ENCODE data around the gene AGTRAP. TPM values are rescaled to one million over a fixed set of nuclear protein-coding genes. Genes with fewer than 3 reads are reported as not detected.

AGTRAP gene
- total RNA-seq, 4 donors from 2014 or later: 4.1 to 34.7 (median 31.2) TPM

DNA sequence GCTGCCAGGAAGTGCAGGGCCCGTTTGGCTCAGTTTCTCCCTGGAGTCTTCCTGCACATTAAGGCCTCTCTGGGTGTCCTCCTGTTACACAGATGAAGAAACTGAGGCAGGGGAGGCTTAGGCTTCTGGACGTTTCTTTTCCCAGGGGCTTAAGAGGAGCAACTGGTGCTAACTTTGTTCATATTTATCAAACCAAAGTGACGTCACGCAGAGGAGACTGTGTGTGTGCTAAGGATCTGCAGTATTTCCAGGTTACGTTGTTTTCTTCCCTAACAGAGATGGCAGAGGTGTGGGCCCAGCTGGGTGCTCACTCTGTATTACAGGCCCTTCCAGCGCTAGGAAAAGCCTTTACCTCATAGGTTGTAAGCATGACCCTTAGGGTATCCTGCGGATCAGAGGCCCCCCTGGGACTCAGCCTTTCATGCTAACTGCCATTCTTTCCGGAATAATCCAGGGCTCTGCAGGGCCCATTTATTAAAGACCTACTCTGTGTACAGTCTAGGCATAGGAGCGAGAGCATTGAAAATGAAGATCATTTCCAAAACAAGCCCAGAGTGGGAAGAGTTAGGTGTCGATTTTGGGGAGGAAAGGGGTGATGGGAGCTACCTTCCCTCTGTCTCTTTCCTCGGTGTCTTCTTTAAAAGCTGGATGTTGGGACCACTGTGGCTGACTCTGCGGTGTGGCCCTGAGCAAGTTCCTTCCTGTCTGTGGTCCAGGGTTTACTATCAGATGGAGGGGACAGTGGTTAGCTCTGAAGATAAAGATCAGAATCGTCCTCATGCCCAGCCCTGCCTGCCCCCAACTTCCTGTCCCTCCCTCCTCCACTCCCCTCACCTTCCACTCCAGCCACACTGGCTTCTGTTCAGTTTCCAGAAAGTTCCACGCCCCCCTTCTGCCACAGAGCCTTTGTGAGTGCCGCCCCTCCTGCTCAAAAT, 4.6 kb downstream of the AGTRAP start:
- intact Hi-C loops (cut with DNase I; ENCODE audit: low total_unique reads): no loop called here
- TF ChIP-seq POLR2A (IDR thresholded peaks at IDR 0.05): no peak
- TF ChIP-seq, protein P1, sequence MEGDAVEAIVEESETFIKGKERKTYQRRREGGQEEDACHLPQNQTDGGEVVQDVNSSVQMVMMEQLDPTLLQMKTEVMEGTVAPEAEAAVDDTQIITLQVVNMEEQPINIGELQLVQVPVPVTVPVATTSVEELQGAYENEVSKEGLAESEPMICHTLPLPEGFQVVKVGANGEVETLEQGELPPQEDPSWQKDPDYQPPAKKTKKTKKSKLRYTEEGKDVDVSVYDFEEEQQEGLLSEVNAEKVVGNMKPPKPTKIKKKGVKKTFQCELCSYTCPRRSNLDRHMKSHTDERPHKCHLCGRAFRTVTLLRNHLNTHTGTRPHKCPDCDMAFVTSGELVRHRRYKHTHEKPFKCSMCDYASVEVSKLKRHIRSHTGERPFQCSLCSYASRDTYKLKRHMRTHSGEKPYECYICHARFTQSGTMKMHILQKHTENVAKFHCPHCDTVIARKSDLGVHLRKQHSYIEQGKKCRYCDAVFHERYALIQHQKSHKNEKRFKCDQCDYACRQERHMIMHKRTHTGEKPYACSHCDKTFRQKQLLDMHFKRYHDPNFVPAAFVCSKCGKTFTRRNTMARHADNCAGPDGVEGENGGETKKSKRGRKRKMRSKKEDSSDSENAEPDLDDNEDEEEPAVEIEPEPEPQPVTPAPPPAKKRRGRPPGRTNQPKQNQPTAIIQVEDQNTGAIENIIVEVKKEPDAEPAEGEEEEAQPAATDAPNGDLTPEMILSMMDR (IDR thresholded peaks at IDR 0.05): no peak
- H3K4me3 ChIP-seq: no peak overlapping the region
- DNase-seq: no peak
- no peaks in the 10 kb centered on the region for H3K36me3 ChIP-seq
- no peak overlapping the region for H3K27ac ChIP-seq
- H3K4me1 ChIP-seq: no peaks in the 10 kb centered on the region
- no peaks in the 10 kb centered on the region for H3K27me3 ChIP-seq
- H3K9me3 ChIP-seq: no peaks in the 10 kb centered on the region

DNA sequence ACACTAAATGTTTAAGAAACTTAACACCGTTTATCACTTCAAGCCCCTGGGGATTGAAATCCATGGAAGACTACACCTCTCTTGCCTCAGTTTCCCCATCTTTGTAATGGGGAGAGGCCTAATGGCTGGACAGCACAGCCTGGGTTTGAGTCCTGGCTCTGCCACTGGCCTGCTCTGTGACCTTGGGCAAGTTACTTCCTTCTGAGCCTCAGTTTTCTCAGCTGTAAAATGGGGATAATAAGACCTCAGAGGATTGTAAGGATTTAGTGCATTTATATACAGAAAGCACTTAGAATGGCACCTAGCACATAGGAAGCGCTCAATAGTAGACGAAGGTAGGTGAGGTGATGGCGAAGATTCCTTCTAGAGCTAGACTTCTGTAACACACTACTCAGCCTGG, 5.5 kb downstream of the AGTRAP start:
- no peak overlapping the region for H3K4me3 ChIP-seq
- H3K27me3 ChIP-seq: no peaks in the 10 kb centered on the region
- no peak for DNase-seq
- H3K4me1 ChIP-seq: no peaks in the 10 kb centered on the region
- no peak overlapping the region for H3K27ac ChIP-seq
- intact Hi-C loops (cut with DNase I; ENCODE audit: low total_unique reads): no loop called here
- no peaks in the 10 kb centered on the region for H3K36me3 ChIP-seq
- TF ChIP-seq, protein P1 (IDR thresholded peaks at IDR 0.05): no peak
- TF ChIP-seq POLR2A (IDR thresholded peaks at IDR 0.05): no peak
- no peaks in the 10 kb centered on the region for H3K9me3 ChIP-seq

DNA sequence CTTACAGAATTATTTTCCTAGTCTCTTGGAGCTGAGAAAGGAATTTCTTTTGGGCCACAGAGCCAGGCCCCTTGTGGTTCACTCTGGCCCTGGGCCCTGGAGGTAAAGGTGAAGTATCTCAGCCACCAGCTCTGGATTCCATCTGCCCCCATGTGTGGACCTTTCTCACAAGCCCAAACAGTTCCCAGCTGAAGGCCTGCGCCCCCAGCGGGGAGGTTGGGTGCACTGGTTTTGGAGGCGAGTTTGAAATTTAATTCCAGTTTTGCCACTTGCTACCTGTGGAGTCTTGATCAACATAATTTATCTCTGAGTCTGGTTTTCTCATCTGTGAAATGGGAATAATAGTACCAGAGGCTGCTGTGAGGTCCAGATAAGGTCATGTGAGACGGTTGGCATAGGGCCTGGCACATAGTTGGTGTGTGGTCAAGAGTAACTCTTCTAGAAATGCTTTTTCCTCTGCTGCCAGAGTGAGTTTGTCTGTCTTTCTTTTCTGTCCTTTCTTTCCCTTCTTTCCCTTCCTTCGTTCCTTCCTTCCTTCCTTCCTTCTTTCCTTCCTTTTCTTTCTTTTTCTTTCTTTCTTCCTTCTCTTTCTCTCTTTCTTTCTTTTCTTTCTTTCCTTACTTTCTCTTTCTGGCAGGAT, 6.1 kb downstream of the AGTRAP start:
- H3K4me1 ChIP-seq: no peaks in the 10 kb centered on the region
- TF ChIP-seq POLR2A (IDR thresholded peaks at IDR 0.05): no peak
- TF ChIP-seq, protein P1 (IDR thresholded peaks at IDR 0.05): no peak
- no peak for DNase-seq
- no peaks in the 10 kb centered on the region for H3K27me3 ChIP-seq
- no peaks in the 10 kb centered on the region for H3K9me3 ChIP-seq
- no peak overlapping the region for H3K27ac ChIP-seq
- no peak overlapping the region for H3K4me3 ChIP-seq
- H3K36me3 ChIP-seq: no peaks in the 10 kb centered on the region
- intact Hi-C loops (cut with DNase I; ENCODE audit: low total_unique reads): no loop called here

- intact Hi-C loops (cut with DNase I; ENCODE audit: low total_unique reads): no loop called here
Observed at GRCh38 chr1:11744287-11744686, 8.4 kb downstream of the AGTRAP start.

More at GRCh38 chr1:11744287-11744686, 8.4 kb downstream of the AGTRAP start:
- no peak overlapping the region for H3K27ac ChIP-seq
- TF ChIP-seq, protein P1 (IDR thresholded peaks at IDR 0.05): no peak
- no peak for TF ChIP-seq POLR2A (IDR thresholded peaks at IDR 0.05)
- no peaks in the 10 kb centered on the region for H3K4me1 ChIP-seq
- no peaks in the 10 kb centered on the region for H3K9me3 ChIP-seq
- no peak overlapping the region for H3K4me3 ChIP-seq
- H3K27me3 ChIP-seq: no peaks in the 10 kb centered on the region
- H3K36me3 ChIP-seq: no peaks in the 10 kb centered on the region
- no peak for DNase-seq

All from uterus (tissue), 4 donors.